ENCODE data around the gene SIRT6. TPM values are rescaled to one million over a fixed set of nuclear protein-coding genes. Genes with fewer than 3 reads are reported as not detected.

The SIRT6 gene
- total RNA-seq, 4 donors from 2014 or later, result 141 to 215 (median 194) TPM

GRCh38 chr19:4187313-4188122 is 5.2 kb upstream of the SIRT6 start:
- no peaks in the 10 kb centered on the region for H3K27me3 ChIP-seq
- H3K36me3 ChIP-seq, result no peaks in the 10 kb centered on the region
- no peak for DNase-seq
- in situ Hi-C loops (cut with MboI; ENCODE audit: low pct_ligation_motif_present in 1 of 4, low pct_unique_long_range_greater_than_20kb in 1 of 4, low sequenced_read_pairs in 3 of 4) (loop anchor here in 2 of 4 donors (10.0 kb wide), 1 partner anchor 203 kb away; the partner anchor contains the start of gene EEF2 (in 2 of the 2)), intact Hi-C loops (cut with DNase I; ENCODE audit: low total_unique reads) (loop anchor here (10.0 kb wide), 1 partner anchor 1903 kb away; the partner anchor contains the start of gene PEAK3)
- peaks cover 0 to 6% (median 5%) of the 10 kb centered on the region in 4 donors for H3K4me1 ChIP-seq
- H3K9me3 ChIP-seq, result no peaks in the 10 kb centered on the region
- WGBS, 2 donors (ENCODE audit: low coverage in 1 of 2), result 85 to 90% methylated on average over 6 to 10 of the region's 10 CpGs
- TF ChIP-seq CTCF (IDR thresholded peaks at IDR 0.05) (no peak), POLR2AphosphoS5 (IDR thresholded peaks at IDR 0.05) (no peak), EP300 (IDR thresholded peaks at IDR 0.05; ENCODE audit: low read depth) (no peak), POLR2A (IDR thresholded peaks at IDR 0.05) (no peak)
- H3K27ac ChIP-seq, result no peak overlapping the region
- no peak overlapping the region for H3K4me3 ChIP-seq

DNA sequence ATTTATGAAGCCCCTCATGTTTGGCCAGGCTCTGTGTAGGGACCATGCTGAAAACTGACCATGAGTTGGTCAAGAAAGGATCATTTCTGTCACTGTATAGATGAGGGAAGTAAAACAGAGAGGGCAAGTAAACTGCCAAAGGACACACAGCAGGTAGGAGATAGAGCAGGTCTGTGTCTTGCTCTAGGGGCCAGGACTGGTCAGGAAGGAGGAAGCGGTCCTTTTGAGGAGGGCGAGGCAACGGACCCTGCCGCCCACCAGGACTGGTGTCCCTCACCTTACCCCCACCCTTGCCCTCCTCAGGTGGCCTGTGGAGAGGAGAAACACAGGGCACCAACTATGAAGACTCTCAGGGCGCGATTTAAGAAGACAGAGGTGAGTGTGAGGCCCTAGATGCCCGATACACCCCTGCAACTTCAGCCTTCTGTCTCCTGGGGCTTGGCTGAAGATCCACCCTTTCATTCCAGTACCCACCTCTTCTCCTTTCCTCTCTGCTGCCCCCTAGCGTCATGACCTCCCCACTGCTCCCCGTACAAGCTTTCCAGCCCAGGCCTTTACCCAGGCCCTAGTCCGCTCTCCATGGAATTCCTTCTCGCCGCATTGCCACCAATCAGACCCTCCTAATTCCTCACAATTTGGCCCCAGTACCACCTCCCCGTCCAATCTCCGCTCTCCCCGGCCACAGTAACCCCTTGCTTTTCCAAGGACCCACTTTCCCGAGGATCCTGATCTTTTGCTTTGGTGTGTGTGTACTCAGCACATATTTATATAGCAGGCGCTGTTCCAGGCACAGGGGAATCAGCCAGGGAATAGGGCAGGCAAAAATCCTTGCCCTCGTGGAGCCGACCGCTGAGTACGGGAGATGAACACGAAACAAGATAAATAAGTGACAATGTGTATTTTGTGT is 4.0 kb upstream of the SIRT6 start:
- no peak overlapping the region for H3K4me3 ChIP-seq
- no peak for TF ChIP-seq EP300 (IDR thresholded peaks at IDR 0.05; ENCODE audit: low read depth)
- TF ChIP-seq CTCF (IDR thresholded peaks at IDR 0.05), result peak; percentile 69 to 86 (median 77)
- H3K36me3 ChIP-seq, result no peaks in the 10 kb centered on the region
- H3K27me3 ChIP-seq, result no peaks in the 10 kb centered on the region
- peak; percentile 91 for DNase-seq
- H3K9me3 ChIP-seq, result no peaks in the 10 kb centered on the region
- H3K4me1 ChIP-seq, result peaks cover 2 to 15% (median 10%) of the 10 kb centered on the region in 4 donors
- H3K27ac ChIP-seq, result peak overlapping the region in 1 of 4 donors; percentile 0
- intact Hi-C loops (cut with DNase I; ENCODE audit: low total_unique reads) (loop anchor here (10.0 kb wide), 1 partner anchor 1902 kb away; the partner anchor contains the start of gene PEAK3), in situ Hi-C loops (cut with MboI; ENCODE audit: low pct_ligation_motif_present in 1 of 4, low pct_unique_long_range_greater_than_20kb in 1 of 4, low sequenced_read_pairs in 3 of 4) (loop anchor here in 2 of 4 donors (10.0 kb wide), 1 partner anchor 202 kb away; the partner anchor contains the start of gene EEF2 (in 2 of the 2))
- WGBS, 2 donors (ENCODE audit: low coverage in 1 of 2), result 6 to 27% methylated on average over 13 to 22 of the region's 22 CpGs

DNA sequence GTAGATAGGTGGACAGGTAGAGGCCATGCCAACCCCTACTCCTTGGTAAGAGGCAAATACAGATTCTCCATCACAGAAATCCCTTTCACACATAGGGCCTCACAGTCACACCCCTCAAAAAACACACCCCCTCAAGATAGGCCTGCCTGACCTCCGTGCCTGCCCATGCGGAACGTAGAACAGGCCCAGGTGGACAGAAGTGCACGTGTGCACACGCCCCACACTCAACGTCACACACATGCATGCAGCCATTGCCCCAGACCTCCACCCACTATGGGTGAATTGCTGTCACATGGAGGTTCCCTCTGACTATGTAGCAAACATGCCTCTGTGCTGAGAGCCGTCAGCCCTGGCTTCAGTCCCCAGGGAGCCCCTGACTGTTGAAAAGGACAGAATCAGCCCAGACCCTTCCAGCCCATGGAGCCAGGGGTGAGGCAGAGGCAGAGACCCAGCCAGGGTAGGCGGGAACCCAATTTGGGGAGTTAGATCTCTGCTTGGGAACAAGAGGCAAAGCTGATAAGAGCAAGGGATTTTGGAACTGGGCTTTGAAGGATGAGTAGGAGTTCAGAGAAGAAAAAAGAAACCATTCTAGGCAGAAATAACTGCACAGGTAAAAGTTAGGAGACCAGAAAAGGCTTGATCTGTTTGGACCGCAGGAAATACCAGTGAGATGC is 3.2 kb upstream of the SIRT6 start:
- Histone ChIP-seq H3K9me3 (no peaks in the 10 kb centered on the region), H3K36me3 (no peaks in the 10 kb centered on the region), H3K4me1 (peaks cover 10 to 22% (median 18%) of the 10 kb centered on the region in 4 donors), H3K27ac (no peak overlapping the region), H3K4me3 (no peak overlapping the region), H3K27me3 (no peaks in the 10 kb centered on the region)
- TF ChIP-seq POLR2A (IDR thresholded peaks at IDR 0.05) (no peak), POLR2AphosphoS5 (IDR thresholded peaks at IDR 0.05) (no peak), EP300 (IDR thresholded peaks at IDR 0.05; ENCODE audit: low read depth) (no peak), CTCF (IDR thresholded peaks at IDR 0.05) (no peak)
- 60 to 90% methylated on average over 1 to 9 of the region's 9 CpGs for WGBS, 2 donors (ENCODE audit: low coverage in 1 of 2)
- in situ Hi-C loops (cut with MboI; ENCODE audit: low pct_ligation_motif_present in 1 of 4, low pct_unique_long_range_greater_than_20kb in 1 of 4, low sequenced_read_pairs in 3 of 4) (loop anchor here in 2 of 4 donors (10.0 kb wide), 1 partner anchor 201 kb away; the partner anchor contains the start of gene EEF2 (in 2 of the 2)), intact Hi-C loops (cut with DNase I; ENCODE audit: low total_unique reads) (loop anchor here (10.0 kb wide), 1 partner anchor 1901 kb away; the partner anchor contains the start of gene PEAK3)
- no peak for DNase-seq

All from transverse colon (tissue), 4 donors.